T-helper 2 cell (primary cell): Measurements from ENCODE around the gene GIPC2.
A peak's percentile ranks its signal among the peaks of the same experiment; 100 is the strongest.
"Not testable (repeated sequence)": the region's sequence is repeated elsewhere in the genome, so short reads cannot be mapped to it uniquely, and the experiment has no call there.

Experiments used
- DNase-seq, 5 experiments: peaks; one replicate each; pipeline versions ENCODE4 v3.0.0 to v3.0.0-alpha.2; 2012 to 2022

Gene GIPC2

DNA sequence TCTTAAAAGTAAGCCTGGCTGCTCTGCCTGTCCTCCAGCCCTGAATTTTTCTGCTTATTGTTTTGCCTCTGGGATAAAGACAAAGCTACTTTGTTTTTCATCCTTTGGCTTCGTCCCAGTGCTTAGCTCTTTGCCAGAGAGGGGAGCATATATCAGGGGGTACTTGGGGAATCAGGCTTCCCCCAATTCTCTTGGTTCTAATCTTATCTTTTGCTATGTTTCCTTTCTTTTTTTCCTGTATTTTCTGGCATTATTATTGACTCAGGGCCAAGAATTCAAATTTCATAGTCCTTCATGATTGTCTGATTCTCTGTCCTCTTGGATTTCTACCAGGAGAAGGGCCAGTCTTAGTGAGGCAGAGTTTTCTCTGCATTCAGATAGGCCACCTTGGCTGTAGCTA lies 51.2 kb downstream of the GIPC2 start:
- DNase-seq = no peak

- DNase-seq = no peak
Observed at GRCh38 chr1:78101051-78101450, 55.3 kb downstream of the GIPC2 start.

DNA sequence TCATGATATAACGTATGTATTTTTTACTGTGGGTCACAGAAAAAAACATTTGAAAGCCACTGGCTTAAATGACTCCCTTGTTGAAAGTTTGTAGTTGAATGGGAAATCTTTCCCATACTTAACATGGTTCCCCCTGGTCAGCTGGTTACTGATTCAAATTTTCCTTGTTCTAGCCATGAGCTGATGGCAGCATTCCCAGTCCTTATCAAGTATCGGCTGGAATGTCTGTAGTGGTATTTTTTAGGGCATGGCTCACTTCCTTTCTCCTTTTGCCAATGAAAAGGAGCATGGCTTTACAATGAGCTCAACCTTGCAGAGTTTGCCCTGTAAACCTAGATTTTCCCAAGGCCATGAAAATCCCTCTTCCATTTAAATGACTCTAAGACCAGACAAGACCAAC lies 55.7 kb downstream of the GIPC2 start:
- DNase-seq = no peak

DNA sequence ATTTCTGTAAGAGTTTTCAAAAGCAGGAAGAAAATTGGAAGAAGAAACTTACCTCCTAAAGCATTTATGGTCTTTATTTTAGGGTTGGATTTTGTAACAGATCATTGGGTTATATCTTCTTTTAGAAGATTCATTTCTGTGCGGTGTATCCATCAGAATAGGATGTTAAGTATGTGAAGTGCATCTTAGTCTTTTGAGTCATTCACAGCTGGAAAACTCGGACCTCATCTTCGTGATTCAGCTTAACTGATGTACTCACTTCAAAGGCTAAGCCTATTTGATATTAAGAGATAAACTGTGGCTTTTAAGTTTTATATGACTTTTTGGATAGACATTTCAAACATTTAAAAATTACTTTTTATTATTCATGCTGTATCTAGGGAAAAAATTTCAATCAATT lies 56.3 kb downstream of the GIPC2 start:
- no peak for DNase-seq

- DNase-seq = no peak
Observed at GRCh38 chr1:78102916-78103315, 57.1 kb downstream of the GIPC2 start.

DNA sequence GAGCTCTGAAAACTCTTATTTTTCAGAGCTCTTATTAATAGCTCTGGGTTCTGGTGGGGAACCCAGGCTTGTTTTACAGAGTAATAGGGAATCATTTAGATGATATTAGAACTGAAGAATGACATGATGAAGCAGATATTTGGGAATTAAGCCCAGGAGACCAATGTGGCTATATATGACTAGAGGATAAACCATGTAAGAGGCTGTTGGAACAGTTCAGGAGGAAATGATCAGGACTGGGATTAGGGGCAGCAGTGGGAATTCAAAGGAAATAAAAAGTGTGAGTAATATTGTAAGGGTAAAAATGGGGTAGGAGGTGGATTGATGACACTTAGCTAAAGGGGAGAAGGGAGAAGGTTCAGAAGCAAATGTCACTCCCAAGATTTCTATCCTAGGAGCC lies 58.6 kb downstream of the GIPC2 start:
- no peak for DNase-seq

GRCh38 chr1:78109659-78110058 lies 63.9 kb downstream of the GIPC2 start:
- DNase-seq = not testable (repeated sequence)

DNA sequence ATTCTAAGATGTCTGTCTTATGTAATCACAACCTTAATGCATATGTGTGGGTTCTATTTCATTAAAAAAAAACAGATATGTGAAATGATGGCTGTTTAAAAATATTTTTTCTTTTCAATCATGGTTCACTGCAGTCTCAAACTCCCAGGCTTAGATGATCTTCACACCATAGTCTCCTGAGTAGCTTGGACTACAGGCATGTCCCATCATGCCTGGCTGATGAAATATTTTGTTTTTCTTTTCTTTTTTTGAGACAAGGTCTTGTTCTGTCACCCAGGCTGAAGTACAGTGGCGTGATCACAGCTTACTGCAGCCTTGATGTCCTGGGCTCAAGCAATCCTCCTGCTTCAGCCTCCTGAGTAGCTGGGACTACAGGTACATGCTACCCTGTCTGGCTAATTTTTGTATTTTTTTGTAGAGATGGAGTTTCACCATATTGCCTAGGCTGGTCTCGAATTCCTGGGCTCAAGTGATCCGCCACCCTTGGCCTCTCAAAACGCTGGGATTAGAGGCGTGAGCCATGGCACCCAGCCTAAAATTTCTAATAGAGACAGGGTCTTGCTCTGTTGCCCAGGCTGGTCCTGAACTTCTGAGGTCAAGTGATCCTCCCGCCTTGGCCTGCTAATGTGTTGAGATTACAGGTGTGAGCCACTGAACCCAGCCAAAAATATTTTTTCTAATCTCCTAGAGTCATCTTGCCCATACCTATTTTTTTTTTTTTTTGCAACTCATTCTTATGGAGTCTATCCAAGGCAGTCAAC lies 67.6 kb downstream of the GIPC2 start:
- DNase-seq = no peak

- DNase-seq = peak in 4 of 5 experiments; percentile 13 to 71 (median 26)
Observed at GRCh38 chr1:78114034-78114956, 68.5 kb downstream of the GIPC2 start.

DNA sequence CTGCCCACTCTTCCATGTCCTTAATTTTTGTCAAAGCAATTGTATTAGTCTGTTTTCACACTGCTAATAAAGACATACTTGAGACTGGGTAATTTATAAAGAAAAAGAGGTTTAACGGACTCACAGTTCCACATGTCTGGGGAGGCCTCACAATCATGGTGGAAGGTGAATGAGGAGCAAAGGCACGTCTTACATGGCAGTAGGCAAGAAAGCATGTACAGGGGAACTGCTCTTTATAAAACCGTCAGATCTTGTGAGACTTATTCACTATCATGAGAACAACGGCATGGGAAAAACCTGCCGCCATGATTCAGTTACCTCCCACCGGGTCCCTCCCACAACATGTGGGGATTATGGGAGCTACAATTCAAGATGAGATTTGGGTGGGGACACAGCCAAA lies 74.7 kb downstream of the GIPC2 start:
- DNase-seq = not testable (repeated sequence)

GRCh38 chr1:78121710-78122109 lies 75.9 kb downstream of the GIPC2 start:
- no peak for DNase-seq

- DNase-seq = no peak
Observed at GRCh38 chr1:78122389-78122788, 76.6 kb downstream of the GIPC2 start.

DNA sequence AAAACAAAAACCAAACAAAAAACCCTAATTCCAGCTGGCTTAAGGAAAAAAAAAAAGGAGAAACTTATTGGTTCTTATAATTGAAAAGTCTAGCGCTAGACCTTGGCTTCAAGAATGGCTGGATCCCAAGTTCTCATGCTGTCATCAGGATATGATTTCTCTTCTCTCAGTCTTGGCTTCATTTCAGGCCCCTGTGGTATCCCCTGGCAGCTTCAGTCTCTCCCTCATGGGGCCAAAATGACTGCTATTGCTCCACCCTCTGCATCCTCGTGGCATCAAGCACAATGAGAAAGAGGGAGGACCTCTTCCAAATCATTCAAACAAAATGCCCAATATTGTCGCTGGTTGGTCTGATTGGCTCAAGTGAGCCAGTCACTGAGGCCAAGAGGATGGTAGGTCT lies 80.7 kb downstream of the GIPC2 start:
- no peak for DNase-seq

GRCh38 chr1:78132174-78132947 lies 86.6 kb downstream of the GIPC2 start:
- no peak for DNase-seq

- no peak for DNase-seq
Observed at GRCh38 chr1:78132948-78133322, 87.2 kb downstream of the GIPC2 start.

DNA sequence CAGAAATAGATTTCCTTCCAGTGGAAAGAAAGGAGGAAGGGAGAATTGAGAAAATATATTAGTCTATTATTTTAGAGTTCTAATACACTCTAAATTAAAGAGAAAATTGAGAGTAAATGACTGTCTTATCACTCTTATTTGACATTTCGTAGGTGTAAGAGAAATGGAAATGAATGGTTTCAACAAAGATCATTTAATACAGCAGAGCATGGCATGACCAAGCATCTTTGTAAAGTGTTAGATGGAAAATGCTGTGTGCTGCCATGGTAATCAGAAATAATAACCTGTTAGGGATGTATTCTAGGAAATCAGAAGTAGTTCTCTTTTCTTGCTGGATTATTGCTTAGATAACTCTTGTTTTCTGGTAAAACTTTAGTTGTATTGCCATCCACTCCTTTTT lies 90.9 kb downstream of the GIPC2 start:
- no peak for DNase-seq

DNA sequence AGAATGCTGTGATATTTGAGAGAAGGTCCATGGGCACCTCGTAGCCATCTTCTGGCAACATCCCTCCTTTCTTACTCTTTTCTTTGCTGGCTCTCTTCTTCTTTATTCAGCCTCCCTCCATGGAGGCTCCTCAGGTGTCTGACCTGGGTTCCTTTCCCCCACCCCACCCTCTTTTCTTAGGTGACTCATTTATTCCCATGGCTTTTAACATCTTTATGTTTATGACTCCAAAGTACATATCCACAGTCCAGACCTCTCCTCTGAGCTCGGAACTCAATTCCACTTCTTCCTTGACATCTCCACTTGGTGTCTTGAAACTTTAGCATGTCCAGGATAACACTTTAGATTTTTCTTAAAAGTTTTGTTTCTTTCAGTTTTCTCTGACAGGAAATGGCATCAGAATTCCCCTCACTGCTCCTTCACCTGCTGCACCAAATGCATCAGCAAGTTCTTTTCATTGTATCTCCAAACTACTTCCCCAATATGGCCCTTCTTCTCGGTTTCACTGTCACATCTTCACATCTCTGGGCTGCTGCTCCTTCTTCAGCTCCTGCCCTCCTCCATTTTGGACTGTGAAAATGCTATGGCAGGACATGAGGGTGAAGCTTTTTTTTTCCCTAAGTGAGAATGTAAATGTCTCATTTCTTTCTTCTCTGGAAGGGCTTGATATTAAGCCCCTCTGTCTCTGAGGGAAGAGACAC lies 95.9 kb downstream of the GIPC2 start:
- no peak for DNase-seq

DNA sequence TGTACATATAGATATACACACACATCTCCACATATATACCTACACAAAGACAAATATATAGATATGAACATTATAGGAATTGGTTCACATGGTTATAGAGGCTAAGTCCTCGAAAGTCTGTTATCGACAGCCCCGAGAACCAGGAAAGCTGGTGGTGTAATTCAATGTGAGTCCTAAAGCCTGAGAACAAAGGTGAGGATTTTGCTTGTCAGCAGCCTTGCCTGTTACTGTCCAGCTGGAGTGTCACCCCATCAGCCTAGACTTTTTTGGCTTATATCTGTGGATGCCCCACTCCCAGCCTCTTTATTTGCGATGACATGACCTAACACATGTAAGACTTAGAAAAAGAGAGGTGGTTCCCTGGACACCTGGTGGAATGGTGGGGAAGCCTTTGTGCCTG lies 97.0 kb downstream of the GIPC2 start:
- no peak for DNase-seq

GRCh38 chr1:78143152-78143551 lies 97.4 kb downstream of the GIPC2 start:
- DNase-seq = peak in 1 of 5 experiments; percentile 24

- DNase-seq = no peak
Observed at GRCh38 chr1:78143673-78144072, 97.9 kb downstream of the GIPC2 start.

- peak in 1 of 5 experiments; percentile 47 for DNase-seq
Observed at GRCh38 chr1:78145105-78145580, 99.4 kb downstream of the GIPC2 start.

DNA sequence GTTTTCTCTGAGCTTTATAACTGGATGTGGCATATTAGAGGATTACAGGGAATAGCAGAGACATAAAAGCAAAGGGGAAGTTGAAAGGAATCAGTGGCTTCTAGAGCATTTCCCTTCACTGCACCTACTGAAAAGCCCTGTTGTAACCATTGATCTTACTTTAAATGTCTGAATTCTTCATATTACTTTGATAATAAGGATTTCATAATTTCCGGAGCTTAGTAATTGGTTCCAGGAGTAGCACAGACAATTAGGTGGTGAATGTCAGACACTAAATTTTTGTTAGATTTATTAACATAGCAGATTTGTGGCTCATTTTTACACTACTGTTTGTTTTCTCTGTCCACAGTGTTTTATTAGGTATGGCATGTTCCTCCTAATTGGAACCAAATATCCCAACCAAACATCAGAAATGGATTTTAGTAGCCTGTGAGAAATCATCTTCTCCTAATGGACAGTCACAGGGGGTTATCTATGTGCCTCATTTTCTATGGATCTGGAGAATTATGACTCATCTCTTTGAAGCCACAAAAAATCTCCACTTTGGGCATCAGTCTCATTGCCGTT lies 100.5 kb downstream of the GIPC2 start:
- no peak for DNase-seq
